GM23248 (cell line): Measurements from ENCODE around the gene TFR2.

Experiments used
- EZH2 ChIP-seq: fragments of 200-600 bp; sonication (generic); IDR thresholded peaks from 2 replicates; pipeline ENCODE4 v1.6.1; 2018; ENCODE audit warnings: antibody characterized with exemption, mild to moderate bottlenecking; ENCODE audit not compliant: insufficient read depth, poor library complexity, severe bottlenecking
- EZH2phosphoT487 ChIP-seq: fragments of 200-600 bp; sonication (generic); IDR thresholded peaks from 2 replicates; pipeline ENCODE4 v1.6.1; 2018; ENCODE audit warnings: antibody characterized with exemption, moderate library complexity, mild to moderate bottlenecking, low read depth; ENCODE audit not compliant: insufficient read depth

DNA sequence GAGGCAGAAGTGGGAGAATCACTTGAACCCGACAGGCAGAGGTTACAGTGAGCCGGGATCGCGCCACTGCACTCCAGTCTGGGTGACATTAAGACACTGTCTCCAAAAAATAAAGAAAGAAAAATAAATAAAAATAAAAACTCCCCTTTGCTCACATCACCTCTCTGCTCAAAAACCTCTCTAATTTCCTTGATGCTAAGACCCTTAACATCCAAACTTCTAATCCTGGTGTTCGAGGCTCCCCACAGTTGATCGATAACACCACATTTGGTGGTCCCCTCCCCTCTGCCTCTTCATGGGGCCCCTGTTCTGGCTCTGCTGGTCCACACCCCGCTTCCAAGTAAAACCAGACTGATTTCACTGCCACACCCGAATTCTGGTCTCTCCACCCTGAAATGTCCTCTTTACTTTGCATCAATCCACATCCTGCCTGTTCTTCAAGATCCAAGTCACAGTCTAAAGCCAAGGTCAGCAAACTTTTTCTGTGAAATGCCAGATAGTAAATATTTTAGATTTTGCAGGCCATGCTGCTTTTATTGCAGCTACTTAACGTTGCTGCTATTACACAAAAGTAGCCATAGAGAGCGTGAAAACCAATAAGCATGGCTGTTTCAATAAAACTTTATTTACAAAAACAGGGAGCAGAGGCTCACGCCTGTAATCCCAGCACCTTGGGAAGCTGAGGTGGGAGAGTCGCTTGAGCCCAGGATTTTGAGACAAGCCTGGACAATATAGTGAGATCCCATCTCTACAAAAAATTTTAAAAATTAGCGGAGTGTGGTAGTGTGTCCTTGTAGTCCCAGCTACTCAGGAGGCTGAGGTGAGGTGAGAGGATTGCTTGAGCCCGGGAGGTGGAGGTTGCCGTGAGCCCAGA, 17.2 kb downstream of the TFR2 start:
- TF ChIP-seq EZH2phosphoT487: no peak
- TF ChIP-seq EZH2: no peak
